ENCODE results near the gene SHANK3. TPM values are rescaled to one million over a fixed set of nuclear protein-coding genes. Genes with fewer than 3 reads are reported as not detected.

The SHANK3 gene
- total and polyA plus RNA-seq, 8 donors, result 17.2 to 42.9 (median 23.5) TPM

GRCh38 chr22:50710886-50711285 lies 38.3 kb downstream of the SHANK3 start:
- DNase-seq (peak in 1 of 4 donors; percentile 71), ATAC-seq (no peak)
- H3K4me1 ChIP-seq, result peaks cover 0 to 14% of the 10 kb centered on the region in 2 donors
- peaks cover 0 to 10% of the 10 kb centered on the region in 2 donors for H3K36me3 ChIP-seq
- TF ChIP-seq CTCF (IDR thresholded peaks at IDR 0.05), result no peak
- intact Hi-C loops (cut with DNase I), result no loop called here
- no peaks in the 10 kb centered on the region for H3K9me3 ChIP-seq
- H3K4me3 ChIP-seq, result no peak overlapping the region
- no peaks in the 10 kb centered on the region for H3K27me3 ChIP-seq
- H3K27ac ChIP-seq, result no peak overlapping the region

GRCh38 chr22:50711446-50712340 lies 39.1 kb downstream of the SHANK3 start:
- no peak for TF ChIP-seq CTCF (IDR thresholded peaks at IDR 0.05)
- H3K27ac ChIP-seq, result no peak overlapping the region
- ATAC-seq (no peak), DNase-seq (peak in 1 of 4 donors; percentile 39)
- no peak overlapping the region for H3K4me3 ChIP-seq
- H3K36me3 ChIP-seq, result peaks cover 0 to 10% of the 10 kb centered on the region in 2 donors
- H3K4me1 ChIP-seq, result peaks cover 0 to 14% of the 10 kb centered on the region in 2 donors
- no peaks in the 10 kb centered on the region for H3K27me3 ChIP-seq
- H3K9me3 ChIP-seq, result no peaks in the 10 kb centered on the region
- intact Hi-C loops (cut with DNase I), result no loop called here

- intact Hi-C loops (cut with DNase I), result no loop called here
- TF ChIP-seq CTCF (IDR thresholded peaks at IDR 0.05), result no peak
- peaks cover 0 to 16% of the 10 kb centered on the region in 2 donors for H3K36me3 ChIP-seq
- ATAC-seq (no peak), DNase-seq (peak in 1 of 4 donors; percentile 63)
- H3K27ac ChIP-seq, result no peak overlapping the region
- H3K4me3 ChIP-seq, result no peak overlapping the region
- H3K27me3 ChIP-seq, result no peaks in the 10 kb centered on the region
- H3K9me3 ChIP-seq, result no peaks in the 10 kb centered on the region
- peaks cover 0 to 14% of the 10 kb centered on the region in 2 donors for H3K4me1 ChIP-seq
Observed at GRCh38 chr22:50712341-50713007, 39.9 kb downstream of the SHANK3 start.

GRCh38 chr22:50713008-50713385 lies 40.4 kb downstream of the SHANK3 start:
- no peak overlapping the region for H3K4me3 ChIP-seq

More at GRCh38 chr22:50713008-50713385, 40.4 kb downstream of the SHANK3 start:
- no peak for ATAC-seq
- no peaks in the 10 kb centered on the region for H3K9me3 ChIP-seq
- H3K36me3 ChIP-seq, result peaks cover 0 to 19% of the 10 kb centered on the region in 2 donors
- no peak for TF ChIP-seq CTCF (IDR thresholded peaks at IDR 0.05)
- H3K27me3 ChIP-seq, result no peaks in the 10 kb centered on the region
- DNase-seq, result no peak
- H3K27ac ChIP-seq, result no peak overlapping the region
- intact Hi-C loops (cut with DNase I), result no loop called here
- H3K4me1 ChIP-seq, result peaks cover 0 to 14% of the 10 kb centered on the region in 2 donors
